C4-2B (cell line): ENCODE results near the gene SP140L.
"Not testable (repeated sequence)": the region's sequence is repeated elsewhere in the genome, so short reads cannot be mapped to it uniquely, and the experiment has no call there.

Experiments used
- H3K27ac ChIP-seq: fragments of 450-650 bp; 2 replicates; pipeline ENCODE4 v1.5.1; 2017
- ZFX ChIP-seq: fragments of 450-650 bp; IDR thresholded peaks from 2 replicates; pipeline ENCODE4 v1.6.1; 2017
- TF ChIP-seq, protein P1 (sequence below): fragments of 450-650 bp; conservative IDR thresholded peaks from 2 replicates; pipeline ENCODE4 v1.5.1; 2017; ENCODE audit warnings: mild to moderate bottlenecking

SP140L gene

DNA sequence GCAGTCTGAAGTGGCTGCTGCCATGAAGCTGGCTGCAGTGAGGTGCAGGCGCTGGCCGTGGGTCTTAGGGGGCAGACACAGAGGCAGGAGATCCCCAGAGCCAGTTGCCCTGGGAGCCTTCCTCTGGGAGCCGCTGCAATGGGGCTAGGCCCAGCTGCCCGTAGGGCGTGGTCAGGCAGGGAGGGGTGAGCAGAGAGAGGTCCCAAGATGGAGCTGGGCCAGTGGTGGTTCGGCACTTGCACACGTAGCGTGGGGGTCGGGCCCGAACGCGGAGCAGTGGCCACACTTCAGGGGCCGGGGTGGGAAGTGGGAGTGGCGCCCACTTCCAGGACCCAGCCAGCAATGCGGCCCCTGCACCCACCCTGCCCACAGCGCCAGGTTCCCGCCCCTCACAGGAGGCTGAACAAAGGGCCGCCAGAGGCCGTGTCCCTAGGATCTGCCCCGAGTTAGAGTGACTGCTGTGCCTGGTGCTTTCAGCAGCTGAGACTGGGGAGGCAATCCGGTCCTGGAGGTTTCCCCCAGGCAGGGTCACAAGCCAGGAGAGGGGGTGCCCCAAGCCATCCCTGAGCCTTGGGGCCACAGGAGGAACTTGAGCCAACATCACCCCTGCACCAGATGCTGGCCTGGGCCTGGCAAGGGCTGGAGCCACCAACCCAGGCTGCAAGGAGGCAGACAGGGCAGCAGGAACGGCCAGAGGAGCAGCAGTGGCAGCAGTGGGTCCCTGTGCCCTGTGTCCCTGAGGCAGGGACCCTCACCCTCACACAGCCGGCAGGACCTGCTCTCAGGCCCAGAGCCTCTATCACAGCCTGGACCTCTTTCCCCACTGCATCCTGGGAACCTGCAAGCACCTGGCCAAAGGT, 21.3 kb upstream of the SP140L start:
- TF ChIP-seq, protein P1, sequence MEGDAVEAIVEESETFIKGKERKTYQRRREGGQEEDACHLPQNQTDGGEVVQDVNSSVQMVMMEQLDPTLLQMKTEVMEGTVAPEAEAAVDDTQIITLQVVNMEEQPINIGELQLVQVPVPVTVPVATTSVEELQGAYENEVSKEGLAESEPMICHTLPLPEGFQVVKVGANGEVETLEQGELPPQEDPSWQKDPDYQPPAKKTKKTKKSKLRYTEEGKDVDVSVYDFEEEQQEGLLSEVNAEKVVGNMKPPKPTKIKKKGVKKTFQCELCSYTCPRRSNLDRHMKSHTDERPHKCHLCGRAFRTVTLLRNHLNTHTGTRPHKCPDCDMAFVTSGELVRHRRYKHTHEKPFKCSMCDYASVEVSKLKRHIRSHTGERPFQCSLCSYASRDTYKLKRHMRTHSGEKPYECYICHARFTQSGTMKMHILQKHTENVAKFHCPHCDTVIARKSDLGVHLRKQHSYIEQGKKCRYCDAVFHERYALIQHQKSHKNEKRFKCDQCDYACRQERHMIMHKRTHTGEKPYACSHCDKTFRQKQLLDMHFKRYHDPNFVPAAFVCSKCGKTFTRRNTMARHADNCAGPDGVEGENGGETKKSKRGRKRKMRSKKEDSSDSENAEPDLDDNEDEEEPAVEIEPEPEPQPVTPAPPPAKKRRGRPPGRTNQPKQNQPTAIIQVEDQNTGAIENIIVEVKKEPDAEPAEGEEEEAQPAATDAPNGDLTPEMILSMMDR = no peak
- no peak for TF ChIP-seq ZFX
- no peak overlapping the region for H3K27ac ChIP-seq

DNA sequence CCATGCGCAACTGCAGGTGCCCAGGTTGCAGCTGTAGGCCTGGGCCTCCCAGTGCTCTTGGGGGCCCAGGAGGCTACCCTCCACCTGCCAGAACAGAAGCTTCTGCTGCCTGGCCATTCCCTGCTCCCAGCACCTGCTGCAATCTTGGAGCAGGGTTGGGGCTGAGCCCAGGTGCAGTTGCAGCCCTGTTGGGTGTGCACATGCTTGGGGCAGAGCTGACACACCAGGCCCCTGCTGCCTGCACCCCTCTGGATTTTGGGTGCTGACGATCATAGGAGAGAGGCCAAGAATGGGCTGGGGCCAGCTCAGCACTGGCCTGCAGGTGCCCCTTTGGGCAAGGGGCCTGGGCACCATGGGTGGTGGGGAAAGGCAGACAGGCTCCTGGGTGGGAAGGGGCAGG, 20.5 kb upstream of the SP140L start:
- no peak for TF ChIP-seq ZFX
- TF ChIP-seq, protein P1 = no peak
- no peak overlapping the region for H3K27ac ChIP-seq

DNA sequence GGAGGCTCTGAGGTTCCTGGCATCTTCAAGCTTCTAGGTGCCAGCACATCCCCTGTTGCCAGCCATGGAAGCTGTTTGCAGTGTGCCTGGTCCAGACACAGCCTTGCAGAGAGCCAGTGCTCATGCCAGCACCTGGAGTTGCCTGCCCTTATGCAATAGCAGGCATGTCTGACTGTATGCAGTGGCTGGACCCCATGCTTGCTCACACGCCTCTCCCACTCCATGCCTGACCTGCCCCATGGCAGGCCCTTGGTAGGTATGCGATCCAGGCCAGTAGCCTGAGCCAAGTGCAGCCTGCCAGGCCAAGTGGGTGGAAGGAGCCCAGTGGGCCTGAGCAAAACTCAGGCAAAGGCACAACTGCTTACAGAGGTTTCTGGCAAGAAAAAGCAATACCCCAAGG, 19.5 kb upstream of the SP140L start:
- H3K27ac ChIP-seq = no peak overlapping the region
- TF ChIP-seq, protein P1 = no peak
- TF ChIP-seq ZFX = no peak

DNA sequence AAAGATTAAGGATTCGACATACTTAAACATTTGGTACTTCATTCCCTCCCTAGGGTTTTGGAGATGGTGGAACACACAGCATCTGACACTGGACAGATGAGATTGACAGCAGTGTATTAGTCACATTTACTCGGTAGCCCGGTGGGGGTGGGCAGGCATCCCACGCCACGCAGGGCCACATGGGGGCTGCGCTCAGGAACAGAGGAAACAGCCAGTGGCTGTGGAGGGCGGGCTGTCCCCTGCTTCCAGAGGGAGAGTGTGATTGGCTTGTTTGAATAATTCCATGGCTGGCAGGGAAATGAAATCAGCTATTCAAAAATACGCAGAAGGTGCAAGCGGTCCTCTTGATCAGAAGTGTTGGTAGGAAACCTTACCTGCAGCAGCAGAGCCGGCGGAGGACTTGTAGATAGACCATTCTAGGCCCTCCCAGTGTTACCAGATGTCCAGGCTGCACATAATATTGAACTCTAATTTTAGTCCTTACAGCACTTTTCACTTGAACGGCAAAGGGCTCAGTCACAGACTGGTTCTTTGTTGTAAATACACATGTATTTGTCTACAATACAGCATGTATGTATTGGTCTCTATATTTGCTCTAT, 18.5 kb upstream of the SP140L start:
- no peak overlapping the region for H3K27ac ChIP-seq
- TF ChIP-seq, protein P1 = no peak
- TF ChIP-seq ZFX = no peak

DNA sequence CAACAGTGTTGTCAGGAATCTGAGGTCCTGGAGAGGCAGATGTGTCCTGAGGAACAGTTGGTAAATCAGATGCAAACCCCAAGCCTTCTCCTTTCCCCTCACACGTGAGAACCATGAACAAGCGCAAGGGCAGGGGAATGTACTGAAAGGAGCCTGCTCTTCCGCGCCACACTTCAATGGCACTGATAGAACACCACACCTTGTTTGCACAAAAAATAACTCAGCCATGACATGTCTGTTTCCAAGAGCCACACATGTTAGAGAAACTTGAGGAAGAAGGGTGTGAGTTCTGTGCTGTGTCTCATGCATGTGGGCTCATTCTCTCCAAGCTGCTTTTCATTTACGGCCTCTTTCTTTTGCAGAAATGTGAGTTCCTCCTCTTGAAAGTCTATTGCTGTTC, 16.2 kb upstream of the SP140L start:
- not testable (repeated sequence) for H3K27ac ChIP-seq

DNA sequence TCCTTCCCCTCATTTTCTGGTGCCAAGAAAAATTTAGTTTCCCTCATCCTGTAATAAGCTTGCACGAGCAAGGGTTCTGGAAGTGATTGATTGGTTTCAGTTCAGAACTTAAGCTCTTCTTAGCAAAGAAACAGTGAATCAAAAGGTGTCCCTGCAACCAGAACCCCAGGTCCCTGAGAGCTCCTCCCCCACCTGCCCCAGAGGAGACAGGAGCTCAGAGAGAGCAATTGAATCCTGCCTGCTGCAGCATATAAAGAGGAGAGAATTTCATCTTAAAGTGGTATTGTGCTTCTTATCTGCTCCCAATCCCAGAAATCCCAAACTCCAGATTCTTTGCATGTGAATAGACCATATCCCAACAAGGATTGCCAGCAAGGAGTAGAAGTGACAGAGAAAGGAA, 15.4 kb upstream of the SP140L start:
- not testable (repeated sequence) for H3K27ac ChIP-seq

DNA sequence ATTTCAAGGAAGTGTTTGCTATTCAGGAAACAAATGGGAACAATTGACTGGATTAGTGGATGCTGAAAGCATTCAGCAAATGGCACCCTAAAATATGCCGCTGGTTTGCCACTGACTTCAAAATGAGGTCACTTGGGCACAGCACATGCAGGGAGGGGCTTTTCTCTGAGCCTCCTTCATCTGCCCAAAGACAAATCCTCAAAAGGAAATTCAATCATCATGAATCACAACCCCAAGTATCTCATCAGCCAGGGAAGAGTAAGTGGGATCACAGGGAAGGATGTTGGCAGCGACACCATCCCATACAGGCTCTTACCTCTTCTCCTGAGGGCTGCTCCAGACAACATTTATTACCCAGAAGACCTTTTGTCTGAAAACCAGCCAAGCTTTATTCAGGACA, 14.4 kb upstream of the SP140L start:
- H3K27ac ChIP-seq = no peak overlapping the region
- no peak for TF ChIP-seq ZFX
- TF ChIP-seq, protein P1 = no peak

DNA sequence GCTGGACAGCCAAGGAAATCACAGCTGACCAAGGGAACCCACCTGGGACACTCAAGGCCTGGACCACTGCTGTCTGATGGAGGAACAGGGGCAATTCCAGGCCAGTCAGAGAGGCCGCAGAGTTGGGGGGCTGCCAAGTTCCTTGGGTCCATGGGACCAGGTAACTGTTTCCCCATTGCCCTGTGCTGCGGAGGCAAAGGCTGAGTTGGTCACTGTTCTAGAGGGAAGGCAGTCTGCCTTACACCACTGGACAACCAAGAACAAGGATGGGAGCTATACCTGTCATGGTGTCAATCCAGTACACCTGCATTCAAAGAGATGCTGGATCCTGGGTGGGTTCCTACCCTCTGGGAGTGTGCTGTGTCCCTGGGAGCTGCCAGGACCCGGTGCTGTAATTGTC, 9.6 kb upstream of the SP140L start:
- H3K27ac ChIP-seq = no peak overlapping the region
- TF ChIP-seq, protein P1 = no peak
- no peak for TF ChIP-seq ZFX
